DMS53 treated with DMSO at 0.1 percent for 48 hours (cell line): ENCODE data around the gene UBR1.

Source experiments
- DNase-seq: peaks from one replicate; lab custom pipeline; 2025; ENCODE audit not compliant: unreplicated experiment; lab: John Stamatoyannopoulos, UW

The UBR1 gene

DNA sequence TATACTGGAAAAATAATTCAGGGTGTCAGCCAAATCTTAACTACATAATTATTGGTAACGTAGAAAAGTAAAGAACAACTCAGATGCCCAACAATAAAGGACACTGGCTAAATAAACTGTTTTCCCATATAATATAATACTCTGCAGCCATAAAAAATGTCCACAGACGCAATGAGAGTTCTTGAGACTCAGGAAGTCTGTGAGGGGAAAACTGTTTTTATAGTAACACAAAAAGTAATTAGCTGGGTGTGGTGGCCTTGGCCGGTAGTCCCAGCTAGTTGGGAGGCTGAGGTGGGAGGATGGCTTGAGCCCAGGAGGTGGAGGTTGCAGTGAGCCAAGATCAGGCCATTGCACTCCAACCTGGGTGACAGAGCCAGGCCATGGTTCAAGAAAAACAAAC, 5.5 kb upstream of the UBR1 start:
- DNase-seq = no peak

DNA sequence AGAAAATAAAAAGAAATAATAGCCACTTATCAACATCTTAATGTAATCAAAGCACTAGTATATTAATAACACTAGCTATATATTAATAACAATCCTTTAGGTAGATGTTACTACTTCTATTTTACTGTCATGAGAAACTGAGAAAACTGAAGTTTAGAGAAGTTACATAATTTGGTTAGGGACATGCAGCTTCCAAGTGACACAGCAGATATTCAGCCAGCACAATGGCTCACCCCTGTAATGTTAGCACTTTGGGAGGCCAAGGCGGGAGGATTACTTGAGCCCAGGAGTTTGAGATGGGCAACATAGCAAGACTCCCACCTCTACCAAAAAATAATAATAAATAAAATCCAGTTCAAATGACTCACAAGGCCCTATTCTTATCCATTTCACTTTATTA, 1.9 kb upstream of the UBR1 start:
- no peak for DNase-seq

DNA sequence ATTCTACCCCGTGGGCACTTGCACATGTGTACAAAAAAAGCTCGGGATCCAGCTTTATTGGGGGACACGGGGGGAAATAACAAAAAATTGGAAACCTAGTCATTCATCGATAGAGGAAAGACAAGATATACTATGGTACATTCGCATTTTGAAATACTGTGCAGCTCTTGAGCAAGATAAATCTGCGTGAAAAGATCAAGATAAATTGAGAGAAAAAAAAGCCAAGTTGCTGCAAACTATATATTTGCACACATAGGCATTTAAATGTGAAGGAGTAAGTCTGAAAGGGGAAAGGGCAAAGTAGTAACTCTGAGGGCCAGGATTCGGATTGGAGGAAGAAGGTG, 620 bp upstream of the UBR1 start:
- DNase-seq = no peak

DNA sequence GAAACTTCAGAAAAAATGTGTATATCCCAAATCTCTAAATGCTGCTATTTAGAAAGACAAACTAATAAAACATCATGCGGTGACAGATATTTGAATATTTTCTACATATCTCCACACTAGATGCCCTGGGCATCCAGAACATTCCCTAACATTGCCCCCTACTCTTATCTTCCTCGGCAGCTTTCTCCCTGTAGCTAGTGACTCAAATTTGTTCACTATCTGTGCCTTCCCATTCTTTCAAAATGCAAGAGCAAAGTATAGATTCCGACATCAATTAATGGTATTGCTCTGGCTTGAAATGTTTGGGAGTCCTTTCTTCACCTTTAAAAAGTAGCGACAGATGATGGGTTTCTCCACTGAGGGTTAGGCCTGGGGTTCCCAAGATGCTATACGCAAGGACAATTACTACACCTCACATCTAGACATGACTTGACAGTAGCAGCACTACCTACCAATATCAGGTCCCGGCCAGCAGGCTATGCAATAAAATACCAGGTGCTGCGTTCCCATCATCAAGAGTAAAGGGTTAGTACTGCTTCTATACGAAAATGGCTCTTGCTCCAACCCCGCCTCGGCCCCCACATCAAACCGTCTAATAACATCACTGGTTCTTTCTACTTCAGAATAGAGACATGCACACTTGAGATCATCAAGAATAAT, 631 bp downstream of the UBR1 start:
- no peak for DNase-seq

DNA sequence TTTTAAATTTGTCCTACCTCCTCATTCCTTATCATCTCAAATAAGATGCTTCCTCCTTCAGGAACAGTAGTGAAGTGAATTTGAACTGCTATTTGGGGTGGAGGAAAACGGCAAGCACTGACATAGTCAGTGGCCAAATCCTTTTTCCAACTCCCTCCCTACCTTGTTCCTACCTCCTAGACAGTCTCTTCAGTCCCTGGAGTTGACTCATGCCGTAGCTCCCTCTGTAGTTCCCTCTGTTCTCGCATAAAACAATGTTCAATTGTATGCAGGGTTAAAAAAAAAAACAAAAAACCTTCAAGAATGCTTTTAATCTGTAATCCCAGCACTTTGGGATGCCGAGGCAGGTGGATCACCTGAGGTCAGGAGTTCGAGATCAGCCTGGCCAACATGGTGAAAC, 1.4 kb downstream of the UBR1 start:
- DNase-seq = no peak

DNA sequence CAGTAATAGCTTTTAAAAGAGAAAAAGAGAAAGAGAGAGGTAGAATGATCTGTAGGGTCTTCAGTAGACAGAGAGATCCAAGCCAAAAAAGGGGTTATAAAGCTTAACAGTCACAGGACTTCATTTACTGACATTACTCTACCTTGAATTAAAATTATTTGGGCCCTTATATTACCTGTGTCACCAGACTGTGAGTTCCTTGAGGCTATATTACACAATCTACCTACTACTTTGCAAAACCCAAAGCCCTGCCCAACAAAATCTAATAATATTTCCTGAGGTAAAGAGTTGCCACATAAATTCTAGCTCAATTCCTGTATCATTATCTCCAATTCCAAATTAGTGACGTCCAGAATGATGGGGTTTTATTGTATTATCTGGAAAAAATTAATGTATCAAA, 1.9 kb downstream of the UBR1 start:
- DNase-seq = no peak

DNA sequence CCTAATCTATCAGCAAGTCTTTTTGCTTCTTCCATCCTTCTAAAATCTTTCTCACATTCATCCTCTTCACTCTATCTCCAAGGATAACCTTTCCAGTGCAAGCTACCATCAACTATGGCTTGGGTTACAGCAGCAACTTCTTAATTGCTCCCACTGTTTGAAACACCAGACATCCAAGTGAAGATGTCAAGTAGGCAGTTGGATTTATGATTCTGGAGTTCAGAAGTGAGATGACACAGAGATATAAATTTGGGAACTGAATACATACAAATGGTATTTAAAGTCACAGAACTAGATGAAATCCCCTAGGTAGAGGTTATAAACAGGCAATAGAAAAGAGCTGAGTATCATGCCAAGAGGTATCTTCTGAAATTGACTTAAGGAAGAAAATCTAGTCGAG, 3.7 kb downstream of the UBR1 start:
- no peak for DNase-seq

DNA sequence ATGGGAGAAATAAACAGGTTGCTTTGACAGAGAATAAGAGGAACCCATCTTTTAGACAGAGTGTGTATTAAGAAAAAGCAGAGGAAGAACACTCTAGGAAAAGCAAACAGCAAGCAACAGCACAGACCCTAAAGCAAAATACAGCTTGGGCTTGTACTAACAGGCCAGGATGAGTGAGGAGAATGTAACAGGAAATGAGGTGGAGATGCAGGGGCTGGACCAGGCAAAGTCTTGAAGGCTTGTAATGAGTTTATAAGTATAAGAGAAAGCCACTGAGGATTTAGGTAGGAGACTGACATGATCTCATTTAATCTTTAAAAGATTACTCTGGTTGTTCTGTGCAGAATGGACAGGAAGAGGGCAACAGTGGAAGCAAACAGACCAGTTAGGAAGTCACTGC, 4.9 kb downstream of the UBR1 start:
- no peak for DNase-seq

DNA sequence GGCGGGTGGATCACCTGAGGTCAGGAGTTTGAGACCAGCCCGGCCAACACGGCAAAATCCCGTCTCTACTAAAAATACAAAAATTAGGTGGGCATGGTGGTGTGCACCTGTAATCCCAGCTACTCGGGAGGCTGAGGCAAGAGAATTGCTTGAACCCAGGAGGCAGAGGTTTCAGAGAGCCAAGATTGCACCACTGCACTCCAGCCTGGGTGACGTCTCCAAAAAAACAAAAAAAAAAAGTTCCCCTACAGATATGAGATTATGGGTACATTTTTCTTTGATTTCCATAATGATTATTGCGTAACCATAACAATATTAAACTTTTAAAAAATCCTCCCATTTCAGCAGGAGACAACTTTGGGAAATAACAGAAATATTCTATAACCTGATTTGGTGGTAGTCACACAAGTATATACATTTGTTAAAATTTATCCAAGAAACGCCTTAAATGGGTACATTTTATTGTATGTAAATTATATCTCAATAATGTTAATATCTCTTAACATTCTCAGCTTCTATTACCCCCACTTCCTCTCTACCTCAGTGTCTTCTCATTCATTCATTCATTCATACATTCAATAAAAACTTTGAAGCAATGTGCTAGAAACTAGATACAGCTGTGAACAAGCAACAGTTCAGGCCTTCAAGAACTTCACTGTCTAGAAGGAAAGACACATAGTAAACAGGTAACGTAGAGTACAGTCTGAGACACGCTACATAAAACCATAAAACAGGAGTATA, 6.6 kb downstream of the UBR1 start:
- no peak for DNase-seq

DNA sequence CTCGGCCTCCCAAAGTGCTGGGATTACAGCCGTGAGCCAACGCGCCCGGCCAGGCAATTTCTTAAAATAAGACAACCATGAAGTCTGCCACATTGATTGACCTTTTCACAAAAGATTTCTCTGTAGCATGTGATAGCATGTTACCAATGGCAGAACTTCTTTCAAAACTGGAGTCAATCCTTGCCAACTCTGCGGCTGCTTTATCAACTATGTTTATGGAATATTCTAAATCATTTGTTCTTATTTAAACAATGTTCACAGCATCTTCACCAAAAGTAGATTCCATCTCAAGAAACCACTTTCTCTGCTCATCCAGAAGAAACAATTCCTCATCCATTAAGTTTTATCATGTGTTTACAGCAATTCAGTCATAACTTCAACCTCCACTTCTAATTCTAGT, 9.4 kb downstream of the UBR1 start:
- no peak for DNase-seq

DNA sequence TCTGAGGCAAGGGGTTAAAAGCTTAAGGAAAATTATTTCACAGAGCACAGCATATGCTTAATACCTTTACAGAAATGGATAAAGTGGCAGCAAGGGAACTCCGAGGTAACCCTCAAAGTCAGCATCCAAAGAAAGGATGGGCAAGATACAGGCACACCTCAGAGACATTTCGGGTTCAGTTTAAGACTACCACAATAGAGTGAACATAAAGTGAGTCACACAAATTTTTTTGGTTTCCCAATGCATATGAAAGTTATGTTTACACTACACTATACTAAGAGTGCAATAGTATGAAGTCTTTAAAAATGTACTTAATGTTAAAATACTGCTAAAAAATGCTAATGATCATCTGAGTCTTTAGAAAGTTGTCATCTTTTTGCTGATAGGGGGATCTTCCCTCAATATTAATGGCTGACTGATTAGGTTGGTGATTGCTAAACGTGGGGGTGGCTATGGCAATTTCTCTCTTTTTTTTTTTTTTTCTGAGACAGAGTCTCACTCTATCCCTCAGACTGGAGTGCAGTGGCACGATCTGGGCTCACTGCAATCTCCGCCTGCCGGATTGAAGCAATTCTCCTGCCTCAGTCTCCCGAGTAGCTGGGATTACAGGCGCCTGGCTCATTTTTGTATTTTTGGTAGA, 10.0 kb downstream of the UBR1 start:
- no peak for DNase-seq

DNA sequence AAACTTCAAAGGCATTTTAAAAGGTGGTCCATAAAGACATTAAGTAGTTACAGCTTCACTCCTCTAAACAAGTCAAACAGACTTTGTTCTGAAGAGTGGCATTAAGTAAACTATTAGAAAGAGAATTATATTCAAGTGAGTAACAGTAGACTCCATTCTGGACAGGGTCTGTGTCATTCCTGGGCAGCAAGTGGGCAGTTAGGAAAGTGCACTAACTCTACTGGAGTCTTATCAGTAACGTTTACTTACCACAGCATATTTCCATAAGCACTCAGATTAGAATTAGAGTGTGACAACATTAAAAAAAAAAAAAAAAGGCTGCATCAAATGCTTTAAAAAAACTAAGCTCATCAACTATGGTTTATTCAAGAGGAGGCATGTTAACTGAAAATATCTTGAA, 10.6 kb downstream of the UBR1 start:
- DNase-seq = no peak

DNA sequence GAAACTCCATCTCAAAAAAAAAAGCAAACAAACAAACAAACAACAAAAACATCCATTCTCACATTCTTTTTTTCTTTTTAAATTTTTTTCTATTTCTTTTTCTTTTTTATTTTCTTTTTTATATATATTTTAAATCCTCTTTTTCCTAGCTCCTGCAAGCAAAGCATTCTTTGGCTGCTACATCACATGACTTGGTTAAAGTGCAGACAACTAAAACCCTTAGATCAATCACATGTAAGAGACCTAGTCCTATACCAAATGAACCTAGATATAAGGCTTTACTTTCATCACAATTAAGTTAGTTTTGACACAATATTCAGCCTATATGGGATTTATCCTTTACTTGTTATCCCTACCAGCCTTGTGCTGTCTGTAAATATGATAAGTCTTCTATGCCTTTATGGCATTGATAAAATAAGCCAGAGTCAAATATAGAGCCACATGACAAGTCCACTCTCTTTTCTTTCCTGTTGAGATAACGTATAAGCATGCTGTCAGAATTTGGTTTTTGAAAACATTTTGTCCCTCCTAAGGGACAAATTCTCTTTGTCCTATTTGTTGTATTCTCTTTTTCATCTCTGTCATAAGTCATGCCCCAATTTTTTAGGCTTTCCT, 11.3 kb downstream of the UBR1 start:
- no peak for DNase-seq

DNA sequence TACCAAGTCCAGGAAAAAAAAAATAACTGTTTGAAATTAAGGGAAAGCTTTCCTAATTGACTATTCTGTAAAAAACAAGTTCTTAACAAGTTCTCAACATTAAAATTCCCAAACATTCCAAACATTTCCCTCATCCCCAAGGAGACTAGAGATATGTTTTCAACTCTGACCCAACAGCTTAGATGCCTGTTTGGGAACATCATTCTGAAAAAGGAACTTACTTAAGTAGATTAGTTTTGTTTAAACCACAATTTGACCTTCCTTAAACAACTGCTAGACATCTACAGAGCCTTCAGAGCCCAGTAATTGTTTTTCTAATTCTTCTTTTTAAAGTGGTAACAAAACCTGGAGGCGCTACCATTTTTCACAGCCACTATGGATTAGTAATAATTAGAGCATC, 12.8 kb downstream of the UBR1 start:
- DNase-seq = no peak

DNA sequence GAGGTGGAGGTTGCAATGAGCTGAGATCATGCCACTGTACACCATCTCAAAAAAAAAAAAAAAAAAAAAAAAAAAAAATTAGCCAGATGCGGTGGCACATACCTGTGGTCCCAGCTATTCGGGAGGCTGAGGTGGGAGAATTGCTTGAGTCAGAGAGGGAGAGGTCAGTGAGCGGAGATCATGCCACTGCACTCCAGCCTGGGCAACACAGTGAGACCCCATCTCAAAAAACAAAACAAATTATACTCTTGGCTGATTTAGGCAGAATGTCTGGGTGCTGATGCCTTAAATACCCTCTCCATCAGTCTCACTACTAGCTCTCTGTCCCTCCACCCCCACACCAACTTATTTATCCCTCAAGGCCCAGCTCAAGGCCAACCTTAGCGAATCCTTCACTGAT, 14.0 kb downstream of the UBR1 start:
- DNase-seq = no peak

DNA sequence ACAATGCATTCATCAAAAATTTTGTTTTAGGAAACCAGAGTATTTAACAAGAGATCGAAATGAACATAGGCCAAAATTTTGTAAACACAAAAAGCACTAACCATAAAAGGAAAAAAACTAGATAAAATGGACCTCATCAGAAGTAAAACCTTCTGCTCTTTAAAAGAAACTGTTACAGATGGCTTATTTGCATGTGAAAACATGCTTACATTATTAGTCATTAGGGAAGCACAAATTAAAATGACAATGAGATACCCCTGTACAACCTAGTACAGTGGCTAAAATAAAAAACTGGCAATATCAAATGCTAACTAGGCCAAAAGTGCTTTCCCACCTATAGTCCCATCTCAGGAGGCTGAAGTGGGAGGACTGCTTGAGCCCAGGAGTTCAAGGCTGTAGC, 19.3 kb downstream of the UBR1 start:
- no peak for DNase-seq

DNA sequence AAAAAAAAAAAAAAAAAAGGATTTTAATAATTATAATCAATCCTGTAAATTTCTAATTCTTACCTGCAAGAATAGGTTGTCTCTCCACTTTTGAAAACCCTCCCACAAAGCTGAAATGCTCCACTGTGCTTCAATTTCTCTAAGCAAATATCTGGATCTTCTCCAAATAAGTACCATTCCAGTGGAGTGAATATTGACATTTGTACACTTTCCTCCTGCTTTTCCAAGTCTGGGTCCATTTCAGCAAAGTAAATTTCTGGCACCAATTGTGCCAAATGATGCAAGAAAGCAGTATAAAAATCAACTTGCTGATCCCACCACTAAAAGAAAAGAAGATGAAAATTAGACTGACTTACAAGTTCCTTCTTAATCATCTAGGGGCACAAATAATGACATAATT, 19.9 kb downstream of the UBR1 start:
- no peak for DNase-seq

DNA sequence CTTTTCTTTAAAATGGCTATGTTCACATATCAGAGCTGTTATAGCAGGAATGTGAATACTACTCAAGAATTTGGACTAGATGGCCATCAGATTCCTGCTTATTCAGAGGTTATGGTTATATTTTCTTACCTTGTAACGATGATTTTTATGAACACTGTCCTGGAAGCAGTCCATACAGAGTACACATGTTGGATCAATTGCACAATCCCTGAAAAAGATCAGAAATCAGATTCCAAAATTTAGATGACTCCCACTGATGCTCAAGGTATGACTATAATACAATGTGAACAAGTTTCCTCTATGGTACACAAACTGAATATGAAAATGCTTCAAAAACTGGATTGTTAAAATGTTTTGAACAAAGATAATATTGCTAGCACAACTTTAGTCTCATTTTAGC, 23.3 kb downstream of the UBR1 start:
- no peak for DNase-seq

DNA sequence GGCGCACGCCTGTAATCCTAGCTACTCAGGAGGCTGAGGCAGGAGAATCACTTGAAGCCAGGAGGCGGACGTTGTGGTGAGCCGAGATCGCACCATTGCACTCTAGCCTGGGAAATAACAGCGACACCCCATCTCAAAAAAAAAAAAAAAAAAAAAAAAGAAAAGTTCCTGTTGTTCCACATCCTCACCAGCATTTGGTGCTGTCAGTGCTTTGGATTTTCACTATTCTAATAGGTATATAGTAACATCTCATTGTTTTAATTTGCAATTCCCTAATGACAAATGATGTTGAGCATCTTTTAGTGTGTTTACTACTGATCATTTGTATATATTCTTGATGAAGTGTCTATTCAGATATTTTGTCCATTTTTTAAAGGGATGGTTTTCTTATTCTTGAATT, 24.6 kb downstream of the UBR1 start:
- no peak for DNase-seq

DNA sequence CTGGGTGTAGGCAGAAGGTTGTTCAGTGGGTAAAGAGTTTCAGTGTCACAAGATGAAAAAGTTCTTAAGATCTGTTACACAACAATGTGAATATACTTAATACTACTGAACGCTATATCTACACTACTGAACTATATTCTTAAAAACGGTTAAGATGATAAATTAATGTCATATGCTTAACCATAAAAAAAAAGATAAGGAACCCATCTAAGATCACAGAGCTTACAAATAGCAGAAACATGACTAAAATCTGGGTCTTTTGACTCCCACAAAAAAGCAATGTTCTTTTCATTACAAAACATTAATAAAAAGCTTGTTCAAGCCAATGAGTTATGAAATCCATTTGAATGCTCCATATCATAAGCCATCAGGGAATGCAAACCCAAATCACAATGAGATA, 34.4 kb downstream of the UBR1 start:
- DNase-seq = no peak

DNA sequence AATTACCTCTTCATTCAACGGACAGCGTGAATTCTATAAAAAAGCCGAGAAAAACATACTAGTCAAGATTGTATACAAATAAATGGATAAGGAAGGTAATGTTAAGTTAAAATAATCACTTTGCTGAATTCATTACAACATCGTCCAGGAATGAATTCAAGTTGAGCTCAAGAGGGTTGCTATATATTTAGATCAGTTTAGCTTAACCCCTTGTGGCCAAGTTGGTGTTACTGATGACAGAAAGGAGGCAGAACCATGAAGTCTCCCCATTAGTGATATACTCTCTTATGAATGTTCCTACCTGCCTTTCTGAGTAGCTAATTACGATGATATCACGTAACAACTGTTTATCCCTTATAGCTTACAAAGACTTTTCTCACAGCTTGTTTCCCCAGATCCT, 34.9 kb downstream of the UBR1 start:
- no peak for DNase-seq

DNA sequence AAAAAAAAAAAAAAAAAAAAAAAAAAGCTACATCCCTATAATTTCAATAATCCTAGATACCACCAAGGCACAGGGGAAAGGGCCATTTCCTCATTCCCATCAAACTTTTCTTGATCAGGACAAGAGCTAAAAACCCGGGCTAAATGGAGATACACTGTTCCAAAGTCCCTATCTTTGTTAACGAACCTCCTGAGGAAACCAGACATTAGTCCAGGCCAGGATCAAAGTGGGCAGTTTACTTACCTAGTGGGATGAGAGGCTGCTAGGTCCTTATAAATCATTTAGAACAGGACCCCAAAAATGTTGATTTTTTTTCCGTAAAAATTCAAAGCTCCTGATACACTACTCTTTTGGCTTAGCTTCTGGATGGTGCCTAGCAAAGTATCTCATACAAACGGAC, 35.6 kb downstream of the UBR1 start:
- no peak for DNase-seq
